PC-3 (cell line): ENCODE results near the gene RSRP1.
"Not testable (repeated sequence)": the region's sequence is repeated elsewhere in the genome, so short reads cannot be mapped to it uniquely, and the experiment has no call there.

Source experiments
- EZH2 ChIP-seq: fragments of 300-600 bp; sonication (generic); IDR thresholded peaks from one replicate; pipeline ENCODE4 v1.6.1; 2017; ENCODE audit warnings: antibody characterized with exemption, mild to moderate bottlenecking, low read length; ENCODE audit not compliant: unreplicated experiment
- TF ChIP-seq, protein P1 (sequence below): fragments of 300-600 bp; sonication (generic); conservative IDR thresholded peaks from 2 replicates; pipeline ENCODE4 v1.5.1; 2017; ENCODE audit warnings: antibody characterized with exemption, low read depth, mild to moderate bottlenecking, low read length

DNA sequence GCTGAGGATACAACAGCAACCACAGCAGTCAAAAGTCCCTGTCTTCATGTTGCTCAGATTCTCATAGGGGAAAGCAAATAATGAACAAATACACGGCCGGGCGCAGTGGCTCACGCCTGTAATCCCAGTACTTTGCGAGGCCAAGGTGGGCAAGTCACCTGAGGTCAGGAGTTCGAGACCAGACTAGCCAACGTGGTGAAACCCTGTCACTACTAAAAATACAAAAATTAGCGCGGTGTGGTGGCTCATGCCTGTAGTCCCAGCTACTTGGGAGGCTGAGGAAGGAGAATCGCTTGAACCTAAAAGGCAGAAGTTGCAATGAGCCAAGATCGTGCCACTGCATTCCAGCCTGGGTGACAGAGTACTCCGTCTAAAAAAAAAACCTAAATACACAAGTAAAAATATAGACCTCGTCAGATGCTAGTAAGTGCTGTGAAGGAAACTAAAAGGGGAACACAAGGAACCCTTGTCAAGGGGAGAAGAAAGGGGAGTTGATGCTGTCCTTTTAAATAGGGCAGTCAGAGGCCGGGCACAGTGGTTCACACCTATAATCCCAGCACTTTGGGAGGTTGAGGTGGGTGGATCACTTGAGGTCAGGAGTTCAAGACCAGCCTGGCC lies 21.0 kb upstream of the RSRP1 start:
- TF ChIP-seq, protein P1, sequence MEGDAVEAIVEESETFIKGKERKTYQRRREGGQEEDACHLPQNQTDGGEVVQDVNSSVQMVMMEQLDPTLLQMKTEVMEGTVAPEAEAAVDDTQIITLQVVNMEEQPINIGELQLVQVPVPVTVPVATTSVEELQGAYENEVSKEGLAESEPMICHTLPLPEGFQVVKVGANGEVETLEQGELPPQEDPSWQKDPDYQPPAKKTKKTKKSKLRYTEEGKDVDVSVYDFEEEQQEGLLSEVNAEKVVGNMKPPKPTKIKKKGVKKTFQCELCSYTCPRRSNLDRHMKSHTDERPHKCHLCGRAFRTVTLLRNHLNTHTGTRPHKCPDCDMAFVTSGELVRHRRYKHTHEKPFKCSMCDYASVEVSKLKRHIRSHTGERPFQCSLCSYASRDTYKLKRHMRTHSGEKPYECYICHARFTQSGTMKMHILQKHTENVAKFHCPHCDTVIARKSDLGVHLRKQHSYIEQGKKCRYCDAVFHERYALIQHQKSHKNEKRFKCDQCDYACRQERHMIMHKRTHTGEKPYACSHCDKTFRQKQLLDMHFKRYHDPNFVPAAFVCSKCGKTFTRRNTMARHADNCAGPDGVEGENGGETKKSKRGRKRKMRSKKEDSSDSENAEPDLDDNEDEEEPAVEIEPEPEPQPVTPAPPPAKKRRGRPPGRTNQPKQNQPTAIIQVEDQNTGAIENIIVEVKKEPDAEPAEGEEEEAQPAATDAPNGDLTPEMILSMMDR, result not testable (repeated sequence)
- TF ChIP-seq EZH2, result not testable (repeated sequence)
